TTC549 (cell line): Measurements from ENCODE around the gene TRIM44.

ENCODE experiments used
- FAIRE-seq: peaks from 2 replicates; lab custom pipeline; 2012; peaks lifted over from hg19 to GRCh38; lab: Jason Lieb, UNC

TRIM44 gene, protein sequence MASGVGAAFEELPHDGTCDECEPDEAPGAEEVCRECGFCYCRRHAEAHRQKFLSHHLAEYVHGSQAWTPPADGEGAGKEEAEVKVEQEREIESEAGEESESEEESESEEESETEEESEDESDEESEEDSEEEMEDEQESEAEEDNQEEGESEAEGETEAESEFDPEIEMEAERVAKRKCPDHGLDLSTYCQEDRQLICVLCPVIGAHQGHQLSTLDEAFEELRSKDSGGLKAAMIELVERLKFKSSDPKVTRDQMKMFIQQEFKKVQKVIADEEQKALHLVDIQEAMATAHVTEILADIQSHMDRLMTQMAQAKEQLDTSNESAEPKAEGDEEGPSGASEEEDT

GRCh38 chr11:35662649-35663407 is at the start of gene TRIM44:
TRIM44 (plus strand) TSS chr11:35662775; CDS start chr11:35663112, 337 bp downstream.
- FAIRE-seq = no peak

DNA sequence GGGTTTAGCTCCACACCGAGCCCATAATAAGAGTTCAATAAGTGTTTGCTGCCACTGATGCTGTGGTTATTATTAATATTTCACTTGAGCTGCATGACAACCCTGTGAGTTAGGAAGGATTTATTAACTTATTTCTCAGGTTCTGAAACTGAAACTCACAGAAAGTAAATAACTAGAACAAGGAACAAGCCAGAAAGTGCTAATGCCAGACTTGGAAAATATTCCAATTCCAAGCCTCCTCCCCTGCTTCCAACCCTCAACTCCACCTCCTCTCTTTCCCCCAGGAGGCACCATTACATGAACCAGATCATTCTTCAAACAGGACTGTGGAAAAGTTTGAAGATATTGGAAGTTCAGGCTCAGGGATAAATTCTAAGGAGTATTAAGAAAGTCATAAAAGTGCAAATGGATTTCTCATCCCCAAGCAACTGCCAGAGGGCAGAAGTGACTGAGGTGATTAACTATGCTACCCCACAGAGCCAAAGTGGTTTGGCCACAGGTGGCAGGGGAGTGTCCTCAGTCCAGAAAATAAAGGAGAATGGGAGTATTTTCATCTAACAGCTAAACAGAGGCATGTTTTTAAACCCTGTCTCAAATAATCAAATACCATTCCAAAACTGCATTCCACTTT is 47.5 kb upstream of the TRIM44 start:
- no peak for FAIRE-seq

GRCh38 chr11:35615921-35616900 is 46.4 kb upstream of the TRIM44 start:
- FAIRE-seq = peak; percentile 91

DNA sequence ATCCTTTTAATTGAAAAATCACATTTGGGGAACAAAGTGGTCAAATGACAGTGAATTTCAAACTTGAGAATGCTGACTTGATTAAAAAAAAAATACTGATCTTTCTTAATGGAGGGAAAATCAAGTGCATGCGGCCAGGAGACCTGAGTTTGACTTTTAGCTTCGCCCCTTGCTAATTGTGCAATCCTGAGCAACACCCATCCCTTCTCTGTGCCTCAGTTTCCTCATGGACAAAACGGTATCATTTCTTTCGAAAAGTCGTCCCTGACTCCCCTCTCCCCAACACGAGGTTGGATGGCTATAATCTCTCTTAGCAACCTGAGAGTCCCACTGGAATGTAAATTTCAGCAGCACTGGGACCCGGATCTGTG is 45.3 kb upstream of the TRIM44 start:
- FAIRE-seq = no peak

DNA sequence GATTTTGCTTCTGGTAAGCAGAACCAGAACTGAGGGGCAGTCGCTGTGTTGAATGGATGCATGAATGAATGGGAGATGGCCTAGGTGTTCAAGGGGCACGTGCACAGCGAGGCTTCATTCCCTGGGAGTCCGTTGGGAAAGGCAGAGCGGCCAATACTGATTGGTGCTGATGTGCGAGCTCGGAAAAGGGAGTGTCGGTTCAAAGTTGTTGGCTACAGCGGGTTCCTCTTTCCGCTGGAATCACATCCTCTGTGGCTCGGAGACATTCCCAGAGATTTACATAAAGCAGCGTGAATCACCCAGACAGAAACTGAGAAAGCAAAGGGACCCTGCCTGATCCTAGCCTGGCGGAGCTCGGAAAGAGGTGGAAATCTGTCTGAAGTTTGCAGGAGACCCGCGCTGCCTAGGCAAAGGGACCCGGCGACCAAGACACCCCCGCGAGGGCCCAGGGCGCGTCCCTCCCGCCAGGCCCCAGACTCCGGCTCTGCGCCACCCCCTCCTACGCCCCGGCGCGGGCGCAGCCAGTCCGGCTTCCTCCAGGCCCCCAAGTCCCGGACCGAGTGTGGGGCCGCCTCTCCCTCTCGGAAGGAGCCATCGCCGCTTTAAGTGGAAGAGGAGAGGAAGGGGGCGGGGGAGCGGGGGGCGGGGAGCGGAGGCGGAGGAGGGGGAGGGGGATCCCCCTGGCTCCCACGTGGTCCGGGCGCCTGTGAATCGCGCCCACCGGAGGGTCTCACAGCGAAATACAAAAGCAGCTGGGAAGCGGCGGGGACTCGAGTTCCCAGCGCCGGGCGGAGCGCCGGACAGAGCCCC is 44.7 kb upstream of the TRIM44 start, which contains the start of gene FJX1:
FJX1 (plus strand) TSS at position 774 of the 810 bp plus-strand sequence. CDS start 177 bp downstream, outside the sequence.
- no peak for FAIRE-seq

GRCh38 chr11:35618497-35619115 is 44.0 kb upstream of the TRIM44 start:
- no peak for FAIRE-seq

- no peak for FAIRE-seq
Observed at GRCh38 chr11:35619116-35619854, 43.3 kb upstream of the TRIM44 start.

GRCh38 chr11:35619855-35620640 is 42.5 kb upstream of the TRIM44 start:
- FAIRE-seq = no peak

GRCh38 chr11:35620795-35621194 is 41.8 kb upstream of the TRIM44 start:
- no peak for FAIRE-seq

DNA sequence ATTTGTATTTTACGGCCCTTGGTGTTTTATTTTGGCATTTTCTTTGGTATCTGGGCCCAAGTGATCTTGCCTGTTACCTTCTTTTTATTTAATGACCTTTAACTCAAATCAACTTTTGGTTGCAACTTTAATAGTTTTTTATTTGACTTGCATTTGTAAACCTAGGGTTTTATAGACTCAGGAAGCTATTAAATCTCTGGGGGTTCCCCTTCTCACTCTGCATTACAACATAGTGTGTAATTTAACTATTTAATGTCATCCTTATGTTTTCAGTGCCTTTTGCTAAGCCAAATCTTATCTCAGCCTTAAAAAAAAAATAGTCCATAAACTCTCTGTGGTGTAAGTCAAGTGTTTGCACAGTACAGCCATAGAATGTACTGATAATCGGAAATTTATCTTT is 41.0 kb upstream of the TRIM44 start:
- FAIRE-seq = no peak

DNA sequence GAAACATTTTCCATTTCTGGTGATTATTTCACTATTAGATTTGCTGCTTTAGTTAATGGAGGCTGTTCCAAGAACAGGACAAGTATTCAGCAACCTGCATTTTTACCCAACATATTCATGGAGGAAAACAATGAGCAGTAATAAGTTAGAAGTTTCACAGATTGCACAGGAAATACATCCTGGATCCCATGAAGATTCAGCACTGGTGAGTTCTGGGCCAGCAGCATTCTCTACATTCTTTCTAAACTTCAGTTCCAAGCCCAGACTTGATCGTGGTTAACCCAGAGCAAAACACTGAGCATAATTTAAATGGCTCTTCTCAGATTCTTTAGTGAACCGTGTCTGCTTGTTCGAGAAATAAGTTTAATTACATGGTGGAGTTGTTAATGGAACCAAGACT is 40.5 kb upstream of the TRIM44 start:
- no peak for FAIRE-seq

GRCh38 chr11:35623621-35624168 is 38.9 kb upstream of the TRIM44 start:
- FAIRE-seq = no peak

- no peak for FAIRE-seq
Observed at GRCh38 chr11:35624316-35624715, 38.3 kb upstream of the TRIM44 start.

DNA sequence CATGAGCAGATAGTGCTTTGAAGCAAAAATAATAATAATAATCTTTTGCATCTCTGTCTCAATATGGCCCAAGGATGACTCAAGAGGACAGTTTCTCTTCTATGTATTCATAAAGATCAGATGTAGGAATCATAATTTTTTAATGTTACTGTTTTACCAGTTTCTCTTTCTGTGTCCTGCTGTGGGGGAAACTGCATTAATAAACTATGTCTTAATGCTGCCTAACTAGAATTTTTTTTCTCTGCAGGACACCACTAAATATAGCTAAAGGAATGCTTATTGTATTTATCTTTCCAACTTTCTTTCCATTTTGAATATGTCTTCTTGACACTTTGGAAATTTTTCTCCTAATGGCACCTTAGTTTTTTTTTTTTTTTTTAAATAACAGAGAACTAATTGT is 37.8 kb upstream of the TRIM44 start:
- no peak for FAIRE-seq

DNA sequence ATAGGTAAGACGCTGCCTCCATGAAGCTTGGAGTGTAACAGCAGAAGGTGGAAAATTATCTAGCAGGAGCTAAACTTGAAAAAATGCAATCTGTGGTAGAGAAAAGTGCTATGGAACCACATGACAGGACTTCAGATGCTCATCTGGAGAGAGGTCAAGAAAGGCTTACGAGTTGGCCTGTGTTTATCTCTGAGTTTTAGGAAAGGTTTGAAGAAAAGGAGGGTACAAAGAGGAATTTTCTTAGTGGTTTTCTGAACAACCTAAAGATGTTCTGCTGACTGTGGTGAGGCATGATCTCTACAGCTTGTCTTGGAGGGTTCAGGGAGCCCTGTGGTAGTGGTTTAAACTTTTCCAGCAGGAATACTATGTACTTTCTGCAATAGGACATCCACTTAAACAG is 36.1 kb upstream of the TRIM44 start:
- no peak for FAIRE-seq

DNA sequence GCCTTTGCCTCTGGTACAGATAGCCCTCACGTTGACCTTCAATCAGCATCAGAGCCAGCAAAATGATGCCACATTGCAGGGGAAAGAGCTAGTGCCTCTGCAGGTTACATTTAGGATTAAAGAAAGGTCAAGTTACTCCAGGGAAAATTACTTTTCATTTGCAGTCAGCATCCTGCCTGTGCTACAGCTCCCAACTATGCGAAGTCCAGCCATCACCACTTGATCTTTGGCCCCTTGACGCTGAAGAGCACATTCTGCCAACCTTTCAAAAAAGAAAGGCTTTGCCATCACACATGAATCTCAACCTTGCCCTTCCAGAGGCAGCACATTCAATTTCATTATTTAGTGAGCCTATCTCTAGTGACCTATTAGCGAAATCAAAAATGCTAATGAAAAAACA is 33.1 kb upstream of the TRIM44 start:
- no peak for FAIRE-seq

GRCh38 chr11:35629914-35630313 is 32.7 kb upstream of the TRIM44 start:
- no peak for FAIRE-seq

- FAIRE-seq = no peak
Observed at GRCh38 chr11:35631891-35632290, 30.7 kb upstream of the TRIM44 start.

DNA sequence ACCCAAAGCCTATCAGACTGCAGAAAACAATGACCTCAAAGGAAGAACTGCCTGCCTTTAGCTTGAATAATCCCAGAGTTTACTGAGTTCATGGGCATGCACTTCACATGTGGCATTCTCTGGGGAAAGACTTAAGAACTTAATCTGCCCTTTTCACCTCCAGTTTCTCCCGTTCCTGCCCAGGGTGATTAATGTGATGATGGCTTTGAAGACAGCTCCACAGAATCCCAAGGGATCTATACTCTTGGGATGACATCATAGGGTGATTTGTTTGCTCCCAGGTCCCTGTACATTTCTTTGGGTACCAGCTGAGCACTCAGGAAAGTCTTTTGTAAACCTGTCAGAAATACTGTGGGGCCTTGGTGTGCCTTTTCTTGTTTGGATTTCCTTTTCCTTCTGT is 30.3 kb upstream of the TRIM44 start:
- no peak for FAIRE-seq
